Parathyroid adenoma (tissue), 2 donors: ENCODE data around the gene CALHM3.
"Not testable (repeated sequence)": the region's sequence is repeated elsewhere in the genome, so short reads cannot be mapped to it uniquely, and the experiment has no call there.

Source experiments
- H2AFZ ChIP-seq: fragments of 300-600 bp; sonication (generic); one replicate; pipeline ENCODE4 v1.7.0; 2017; ENCODE audit warnings: antibody characterized with exemption, mild to moderate bottlenecking
- H3K27ac ChIP-seq: fragments of 300-600 bp; sonication (generic); one replicate; pipeline ENCODE4 v1.7.0; 2017
- H3K27me3 ChIP-seq: fragments of 300-600 bp; sonication (generic); one replicate; pipeline ENCODE4 v1.7.0; 2017; ENCODE audit warnings: low read length; ENCODE audit not compliant: control insufficient read depth, insufficient read depth
- H3K36me3 ChIP-seq: fragments of 300-600 bp; sonication (generic); one replicate; pipeline ENCODE4 v1.7.0; 2017; ENCODE audit warnings: low read length; ENCODE audit not compliant: control insufficient read depth, insufficient read depth
- H3K4me1 ChIP-seq: fragments of 300-600 bp; sonication (generic); one replicate; pipeline ENCODE4 v1.7.0; 2017; ENCODE audit warnings: control low read depth
- H3K4me2 ChIP-seq: fragments of 300-600 bp; sonication (generic); one replicate; pipeline ENCODE4 v1.7.0; 2017; ENCODE audit warnings: low read length
- H3K4me3 ChIP-seq: fragments of 300-600 bp; sonication (generic); one replicate; pipeline ENCODE4 v1.7.0; 2017; ENCODE audit warnings: low read depth, low read length
- H3K79me2 ChIP-seq: fragments of 300-600 bp; sonication (generic); one replicate; pipeline ENCODE4 v1.7.0; 2017; ENCODE audit warnings: control low read depth
- H3K9ac ChIP-seq: fragments of 300-600 bp; sonication (generic); one replicate; pipeline ENCODE4 v1.7.0; 2017; ENCODE audit warnings: mild to moderate bottlenecking
- H3K9me3 ChIP-seq: fragments of 300-600 bp; sonication (generic); one replicate; pipeline ENCODE4 v1.7.0; 2017; ENCODE audit warnings: low read length; ENCODE audit not compliant: control insufficient read depth
- CTCF ChIP-seq: fragments of 300-600 bp; sonication (generic); IDR thresholded peaks from one replicate; pipeline ENCODE4 v1.7.0; 2017; ENCODE audit warnings: antibody characterized with exemption, mild to moderate bottlenecking
- donor health status: primary hyperparathyroidism.

CALHM3 gene

GRCh38 chr10:103479135-103479534 lies at the start of gene CALHM3:
CALHM3 (minus strand) TSS chr10:103479240; CDS start chr10:103479032, 208 bp downstream.
- Histone ChIP-seq H3K36me3 (no peaks in the 10 kb centered on the region), H3K9ac (no peak within 1 kb of the TSS), H3K4me1 (no peaks in the 10 kb centered on the region), H3K79me2 (no peaks in the 10 kb centered on the region), H3K27ac (no peak within 1 kb of the TSS), H3K27me3 (no peaks in the 10 kb centered on the region), H3K4me3 (no peak within 1 kb of the TSS), H3K4me2 (no peak within 1 kb of the TSS), H3K9me3 (no peaks in the 10 kb centered on the region), H2AFZ (no peak within 1 kb of the TSS)
- no peak for TF ChIP-seq CTCF

GRCh38 chr10:103528549-103528948 lies 49.5 kb upstream of the CALHM3 start:
- no peak overlapping the region for H2AFZ ChIP-seq
- no peak overlapping the region for H3K27ac ChIP-seq
- no peak overlapping the region for H3K4me3 ChIP-seq
- no peak overlapping the region for H3K4me2 ChIP-seq
- no peaks in the 10 kb centered on the region for H3K9me3 ChIP-seq
- H3K36me3 ChIP-seq, result no peaks in the 10 kb centered on the region
- no peaks in the 10 kb centered on the region for H3K4me1 ChIP-seq
- H3K79me2 ChIP-seq, result no peaks in the 10 kb centered on the region
- H3K9ac ChIP-seq, result no peak overlapping the region
- TF ChIP-seq CTCF, result no peak
- no peaks in the 10 kb centered on the region for H3K27me3 ChIP-seq

GRCh38 chr10:103527476-103527875 lies 48.4 kb upstream of the CALHM3 start:
- H3K9me3 ChIP-seq, H3K9ac ChIP-seq, H3K79me2 ChIP-seq, H3K27me3 ChIP-seq, H3K4me1 ChIP-seq, H3K27ac ChIP-seq, H2AFZ ChIP-seq, H3K36me3 ChIP-seq, H3K4me2 ChIP-seq, H3K4me3 ChIP-seq: not testable (repeated sequence)

- Histone ChIP-seq H3K4me3 (no peak overlapping the region), H3K27me3 (no peaks in the 10 kb centered on the region), H3K9me3 (no peaks in the 10 kb centered on the region), H3K36me3 (no peaks in the 10 kb centered on the region), H3K9ac (no peak overlapping the region), H3K79me2 (no peaks in the 10 kb centered on the region), H3K4me2 (no peak overlapping the region), H3K27ac (no peak overlapping the region), H3K4me1 (no peaks in the 10 kb centered on the region), H2AFZ (no peak overlapping the region)
- no peak for TF ChIP-seq CTCF
Observed at GRCh38 chr10:103525901-103526300, 46.9 kb upstream of the CALHM3 start.

GRCh38 chr10:103523683-103524082 lies 44.6 kb upstream of the CALHM3 start:
- no peaks in the 10 kb centered on the region for H3K79me2 ChIP-seq
- H3K27ac ChIP-seq, result no peak overlapping the region
- H2AFZ ChIP-seq, result no peak overlapping the region
- no peaks in the 10 kb centered on the region for H3K27me3 ChIP-seq
- no peak overlapping the region for H3K4me3 ChIP-seq
- no peaks in the 10 kb centered on the region for H3K9me3 ChIP-seq
- no peaks in the 10 kb centered on the region for H3K4me1 ChIP-seq
- H3K4me2 ChIP-seq, result no peak overlapping the region
- no peak for TF ChIP-seq CTCF
- H3K9ac ChIP-seq, result no peak overlapping the region
- no peaks in the 10 kb centered on the region for H3K36me3 ChIP-seq

GRCh38 chr10:103522006-103522405 lies 43.0 kb upstream of the CALHM3 start:
- not testable (repeated sequence) for H3K79me2 ChIP-seq, H3K9me3 ChIP-seq, H3K4me3 ChIP-seq, H3K27ac ChIP-seq, H3K4me1 ChIP-seq, H3K9ac ChIP-seq, H3K27me3 ChIP-seq, H3K36me3 ChIP-seq, H3K4me2 ChIP-seq, H2AFZ ChIP-seq
